ENCODE results near the gene PKNOX2.

PKNOX2 gene

GRCh38 chr11:125289419-125290098, 125.0 kb downstream of the PKNOX2 start:
- DNase-seq: no peak

GRCh38 chr11:125290263-125290662, 125.7 kb downstream of the PKNOX2 start:
- no peak for DNase-seq

- no peak for DNase-seq
Observed at GRCh38 chr11:125292100-125292499, 127.5 kb downstream of the PKNOX2 start.

- no peak for DNase-seq
Observed at GRCh38 chr11:125293596-125293995, 129.0 kb downstream of the PKNOX2 start.

GRCh38 chr11:125295931-125296330, 131.4 kb downstream of the PKNOX2 start:
- DNase-seq: no peak

GRCh38 chr11:125297346-125297915, 132.9 kb downstream of the PKNOX2 start:
- no peak for DNase-seq

- no peak for DNase-seq
Observed at GRCh38 chr11:125299061-125299615, 134.6 kb downstream of the PKNOX2 start.

- no peak for DNase-seq
Observed at GRCh38 chr11:125299821-125300220, 135.3 kb downstream of the PKNOX2 start.

- DNase-seq: no peak
Observed at GRCh38 chr11:125300791-125301218, 136.3 kb downstream of the PKNOX2 start.

GRCh38 chr11:125301346-125301745, 136.8 kb downstream of the PKNOX2 start:
- no peak for DNase-seq

GRCh38 chr11:125303186-125303585, 138.6 kb downstream of the PKNOX2 start:
- no peak for DNase-seq

GRCh38 chr11:125303694-125304093, 139.1 kb downstream of the PKNOX2 start:
- no peak for DNase-seq

- no peak for DNase-seq
Observed at GRCh38 chr11:125304136-125304535, 139.6 kb downstream of the PKNOX2 start.

GRCh38 chr11:125304876-125305275, 140.3 kb downstream of the PKNOX2 start:
- DNase-seq: no peak

- DNase-seq: no peak
Observed at GRCh38 chr11:125305345-125305744, 140.8 kb downstream of the PKNOX2 start.

- DNase-seq: no peak
Observed at GRCh38 chr11:125306476-125306875, 141.9 kb downstream of the PKNOX2 start.

- DNase-seq: no peak
Observed at GRCh38 chr11:125308246-125308645, 143.7 kb downstream of the PKNOX2 start.

GRCh38 chr11:125312391-125312790, 147.8 kb downstream of the PKNOX2 start:
- DNase-seq: no peak

- DNase-seq: no peak
Observed at GRCh38 chr11:125312812-125313211, 148.3 kb downstream of the PKNOX2 start.

GRCh38 chr11:125313271-125314219, 149.0 kb downstream of the PKNOX2 start:
- no peak for DNase-seq

GRCh38 chr11:125314276-125315078, 149.9 kb downstream of the PKNOX2 start:
- no peak for DNase-seq

- no peak for DNase-seq
Observed at GRCh38 chr11:125315079-125315740, 150.7 kb downstream of the PKNOX2 start.

Data from activated naive CD4-positive, alpha-beta T cell (primary cell).